ENCODE results near the gene FBLN2. TPM values are rescaled to one million over a fixed set of nuclear protein-coding genes. Genes with fewer than 3 reads are reported as not detected.

Gene FBLN2
- polyA plus RNA-seq, 1 of the 3 experiments (the other 2 are of a cell fraction): 5.2 TPM

GRCh38 chr3:13513051-13513912 is 35.6 kb upstream of the FBLN2 start:
- POLR2A ChIA-PET: no interaction called here
- Histone ChIP-seq H3K27ac (ENCODE audit: low read depth in 2 of 2, low read length in 1 of 2) (peak overlapping the region in 1 of 2 experiments; percentile 67; a peak in 3 of 4 replicates), H3K79me2 (ENCODE audit: insufficient read depth) (no peaks in the 10 kb centered on the region), H3K4me3 (ENCODE audit: low read depth in 2 of 2, low read length in 1 of 2) (no peak overlapping the region), H3K4me2 (no peak overlapping the region; the same call in 1 of the 2 replicates), H3K9me3 (no peaks in the 10 kb centered on the region), H3K27me3 (ENCODE audit: insufficient read depth) (no peaks in the 10 kb centered on the region), H2AFZ (ENCODE audit: low read depth) (no peak overlapping the region), H3F3A (replicated peaks; ENCODE audit: insufficient read depth) (no peaks in the 10 kb centered on the region), H4K20me1 (ENCODE audit: insufficient read depth) (no peaks in the 10 kb centered on the region), H3K9ac (no peak overlapping the region), H3K4me1 (ENCODE audit: control insufficient read depth in 1 of 2, insufficient read depth in 2 of 2, low read depth in 1 of 2, low read length in 1 of 2) (peaks cover 0 to 36% of the 10 kb centered on the region in 2 experiments; a peak in 1 of 4 replicates), H3K36me3 (replicated peaks in 1 of 2; ENCODE audit: control insufficient read depth in 1 of 2, insufficient read depth in 2 of 2, low read length in 1 of 2) (no peaks in the 10 kb centered on the region), H3K9me2 (no peaks in the 10 kb centered on the region)
- CTCF ChIA-PET: interaction anchor here (1.0 to 29.6 kb wide), 8 partner anchors 14 to 367 kb away, joined by 3 to 872 read pairs (median 6); partner anchors contain the start of gene WNT7A
- 47% methylated on average over 13 of the region's 20 CpGs for WGBS (ENCODE audit: low lambda C conversion rate)
- DNase-seq: peak; percentile 70
- TF ChIP-seq POLR2AphosphoS5 (IDR thresholded peaks at IDR 0.05; ENCODE audit: low read depth, low read length): no peak
- TF ChIP-seq EP300 (IDR thresholded peaks at IDR 0.05; ENCODE audit: borderline replicate concordance in 1 of 2, low read depth in 1 of 2, low read length in 1 of 2): 0 out of 4 replicates have a peak, but pooled peaks of 1 of the 2 experiments have one; percentile 15

GRCh38 chr3:13513913-13514517 is 34.9 kb upstream of the FBLN2 start:
- no peak overlapping the region; the same call in 1 of the 2 replicates for H3K4me2 ChIP-seq
- peaks cover 0 to 44% of the 10 kb centered on the region in 2 experiments; a peak in 1 of 4 replicates for H3K4me1 ChIP-seq (ENCODE audit: control insufficient read depth in 1 of 2, insufficient read depth in 2 of 2, low read depth in 1 of 2, low read length in 1 of 2)
- no peaks in the 10 kb centered on the region for H4K20me1 ChIP-seq (ENCODE audit: insufficient read depth)
- no peak for TF ChIP-seq SMC3 (IDR thresholded peaks at IDR 0.05; ENCODE audit: low read depth, low read length)
- no peak for TF ChIP-seq EP300 (IDR thresholded peaks at IDR 0.05; ENCODE audit: borderline replicate concordance in 1 of 2, low read depth in 1 of 2, low read length in 1 of 2)
- TF ChIP-seq RAD21 (IDR thresholded peaks at IDR 0.05; ENCODE audit: low read length): no peak
- no peak for TF ChIP-seq CTCF (IDR thresholded peaks at IDR 0.05)
- TF ChIP-seq EZH2phosphoT487 (IDR thresholded peaks at IDR 0.05; ENCODE audit: borderline replicate concordance, low read depth): no peak
- TF ChIP-seq ZBTB33 (IDR thresholded peaks at IDR 0.05; ENCODE audit: borderline replicate concordance, low read depth): no peak
- TF ChIP-seq RXRA (IDR thresholded peaks at IDR 0.05; ENCODE audit: borderline replicate concordance, low read depth): no peak
- no peak for TF ChIP-seq YY1 (IDR thresholded peaks at IDR 0.05; ENCODE audit: low read depth)
- TF ChIP-seq MAX (IDR thresholded peaks at IDR 0.05; ENCODE audit: low read depth): no peak
- TF ChIP-seq RCOR1 (IDR thresholded peaks at IDR 0.05; ENCODE audit: low read length): no peak
- no peak for TF ChIP-seq IRF3 (IDR thresholded peaks at IDR 0.05; ENCODE audit: low read depth, low read length)
- TF ChIP-seq USF1 (IDR thresholded peaks at IDR 0.05; ENCODE audit: borderline replicate concordance, low read depth): no peak
- no peak for TF ChIP-seq PBX3 (IDR thresholded peaks at IDR 0.05)
- TF ChIP-seq JUND (IDR thresholded peaks at IDR 0.05): no peak
- ChIA-PET POLR2A (no interaction called here), CTCF (interaction anchor here (1.0 to 29.6 kb wide), 6 partner anchors 14 to 367 kb away, joined by 3 to 872 read pairs (median 8); partner anchors contain the start of gene WNT7A)
- no peaks in the 10 kb centered on the region for H3K9me3 ChIP-seq
- H3F3A ChIP-seq (replicated peaks; ENCODE audit: insufficient read depth): no peaks in the 10 kb centered on the region
- H3K36me3 ChIP-seq (replicated peaks in 1 of 2; ENCODE audit: control insufficient read depth in 1 of 2, insufficient read depth in 2 of 2, low read length in 1 of 2): no peaks in the 10 kb centered on the region
- no peaks in the 10 kb centered on the region for H3K9me2 ChIP-seq
- peak overlapping the region in 1 of 2 experiments; percentile 67; a peak in 2 of 4 replicates for H3K27ac ChIP-seq (ENCODE audit: low read depth in 2 of 2, low read length in 1 of 2)
- no peak overlapping the region for H2AFZ ChIP-seq (ENCODE audit: low read depth)
- no peaks in the 10 kb centered on the region for H3K27me3 ChIP-seq (ENCODE audit: insufficient read depth)
- WGBS (ENCODE audit: low lambda C conversion rate): 69% methylated on average over 6 of the region's 10 CpGs
- H3K4me3 ChIP-seq (ENCODE audit: low read depth in 2 of 2, low read length in 1 of 2): no peak overlapping the region
- no peaks in the 10 kb centered on the region for H3K79me2 ChIP-seq (ENCODE audit: insufficient read depth)
- H3K9ac ChIP-seq: no peak overlapping the region
- DNase-seq: no peak

Data from SK-N-SH (cell line).